NT2/D1 (cell line): ENCODE results near the gene WDR7.

ENCODE experiments used
- SUZ12 ChIP-seq: IDR thresholded peaks from 2 replicates; pipeline ENCODE4 v1.6.1; 2011; ENCODE audit not compliant: insufficient read length, insufficient read depth; ENCODE audit errors: extremely low read depth
- YY1 ChIP-seq: IDR thresholded peaks from 2 replicates; pipeline ENCODE4 v1.6.1; 2011; ENCODE audit not compliant: insufficient read length, insufficient read depth
- ZNF274 ChIP-seq: IDR thresholded peaks from 2 replicates; pipeline ENCODE4 v1.6.1; 2011; ENCODE audit warnings: mild to moderate bottlenecking, low read depth, low read length

GRCh38 chr18:56659111-56659510, 8.0 kb downstream of the WDR7 start:
- TF ChIP-seq ZNF274: no peak
- TF ChIP-seq YY1: no peak
- no peak for TF ChIP-seq SUZ12
